GM21390 (cell line): ENCODE results near the gene LRRC26.

ENCODE experiments used
- ATAC-seq: cut with Tn5 transposase; IDR thresholded peaks from one replicate; pipeline ENCODE4 v1.9.1; 2021; ENCODE audit not compliant: unreplicated experiment

LRRC26 gene

DNA sequence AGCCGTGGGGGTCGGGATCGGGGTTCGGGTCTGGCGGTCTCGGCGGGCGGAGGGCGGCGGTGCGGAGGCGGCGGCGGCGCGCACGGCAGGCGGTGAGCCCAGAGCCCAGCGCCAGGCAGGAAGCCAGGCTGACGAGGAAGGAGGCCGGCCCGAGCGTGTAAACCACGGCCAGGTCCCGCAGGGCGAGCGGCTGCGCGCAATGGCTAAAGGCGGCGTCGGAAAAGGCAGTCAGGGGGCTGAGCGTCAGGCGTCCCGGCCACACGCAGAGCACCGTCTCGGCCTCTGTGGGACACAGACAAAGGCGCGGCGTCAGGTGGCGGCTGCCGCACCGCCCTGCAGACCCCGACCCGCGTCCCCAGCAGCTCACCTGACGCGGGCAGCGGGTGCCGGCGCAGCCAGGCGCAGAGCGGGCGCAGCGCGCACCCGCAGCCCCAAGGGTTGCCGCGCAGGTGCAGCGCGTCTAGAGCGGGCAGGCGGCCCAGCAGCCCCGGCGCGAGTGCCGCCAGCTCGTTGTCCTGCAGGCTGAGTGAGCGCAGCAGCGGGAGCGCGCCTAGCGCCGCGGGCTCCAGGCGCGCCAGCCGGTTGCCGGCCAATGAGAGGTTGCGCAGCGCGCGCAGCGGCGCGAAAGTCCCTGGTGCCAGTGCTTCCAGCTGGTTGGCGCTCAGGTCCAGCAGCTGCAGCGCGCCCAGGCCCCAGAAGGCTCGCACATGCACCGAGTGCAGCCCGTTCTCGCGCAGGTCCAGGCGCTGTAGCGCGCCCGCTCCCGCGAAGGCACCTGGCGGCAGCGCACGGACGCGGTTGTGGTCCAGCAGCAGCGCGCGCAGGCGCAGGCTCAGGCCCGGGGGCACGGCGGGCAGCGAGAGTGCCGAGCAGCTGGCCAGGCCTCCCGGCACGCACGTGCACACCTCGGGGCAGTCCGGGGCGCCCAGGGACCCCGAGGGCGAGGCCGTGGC lies 671 bp downstream of the LRRC26 start:
- no peak for ATAC-seq

DNA sequence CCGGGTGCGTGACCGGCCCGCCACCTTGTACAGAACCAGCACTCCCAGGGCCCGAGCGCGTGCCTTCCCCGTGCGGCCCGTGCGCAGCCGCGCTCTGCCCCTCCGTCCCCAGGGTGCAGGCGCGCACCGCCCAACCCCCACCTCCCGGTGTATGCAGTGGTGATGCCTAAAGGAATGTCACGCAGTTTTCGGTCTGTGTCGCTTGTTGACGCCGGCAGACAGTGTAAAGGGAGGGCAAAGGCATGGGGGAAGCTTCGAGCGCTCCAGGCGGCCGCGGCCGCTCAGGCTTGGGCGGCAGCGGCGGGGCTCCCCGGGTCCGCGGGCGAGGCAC lies 1.3 kb downstream of the LRRC26 start:
- no peak for ATAC-seq

DNA sequence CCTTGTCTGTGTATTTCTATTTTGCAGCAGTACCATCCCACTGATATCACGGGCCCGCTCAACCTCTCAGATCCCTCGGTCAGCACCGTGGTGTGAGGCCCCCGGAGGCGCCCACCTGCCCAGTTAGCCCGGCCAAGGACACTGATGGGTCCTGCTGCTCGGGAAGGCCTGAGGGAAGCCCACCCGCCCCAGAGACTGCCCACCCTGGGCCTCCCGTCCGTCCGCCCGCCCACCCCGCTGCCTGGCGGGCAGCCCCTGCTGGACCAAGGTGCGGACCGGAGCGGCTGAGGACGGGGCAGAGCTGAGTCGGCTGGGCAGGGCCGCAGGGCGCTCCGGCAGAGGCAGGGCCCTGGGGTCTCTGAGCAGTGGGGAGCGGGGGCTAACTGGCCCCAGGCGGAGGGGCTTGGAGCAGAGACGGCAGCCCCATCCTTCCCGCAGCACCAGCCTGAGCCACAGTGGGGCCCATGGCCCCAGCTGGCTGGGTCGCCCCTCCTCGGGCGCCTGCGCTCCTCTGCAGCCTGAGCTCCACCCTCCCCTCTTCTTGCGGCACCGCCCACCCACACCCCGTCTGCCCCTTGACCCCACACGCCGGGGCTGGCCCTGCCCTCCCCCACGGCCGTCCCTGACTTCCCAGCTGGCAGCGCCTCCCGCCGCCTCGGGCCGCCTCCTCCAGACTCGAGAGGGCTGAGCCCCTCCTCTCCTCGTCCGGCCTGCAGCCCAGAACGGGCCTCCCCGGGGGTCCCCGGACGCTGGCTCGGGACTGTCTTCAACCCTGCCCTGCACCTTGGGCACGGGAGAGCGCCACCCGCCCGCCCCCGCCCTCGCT lies 1.9 kb downstream of the LRRC26 start:
- ATAC-seq: no peak

DNA sequence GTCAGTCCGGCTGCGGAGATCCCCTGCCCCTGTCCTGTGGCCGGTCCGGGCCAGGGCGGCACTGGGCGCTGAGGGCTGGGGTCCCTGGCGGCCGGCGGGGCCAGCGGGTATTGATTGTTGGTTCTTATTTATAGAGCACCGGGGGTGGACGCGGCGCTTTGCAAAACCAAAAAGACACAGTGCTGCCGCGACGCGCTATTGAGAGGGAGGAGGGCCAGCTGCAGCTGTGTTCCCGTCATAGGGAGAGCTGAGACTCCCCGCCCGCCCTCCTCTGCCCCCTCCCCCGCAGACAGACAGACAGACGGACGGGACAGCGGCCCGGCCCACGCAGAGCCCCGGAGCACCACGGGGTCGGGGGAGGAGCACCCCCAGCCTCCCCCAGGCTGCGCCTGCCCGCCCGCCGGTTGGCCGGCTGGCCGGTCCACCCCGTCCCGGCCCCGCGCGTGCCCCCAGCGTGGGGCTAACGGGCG lies 2.5 kb downstream of the LRRC26 start:
- no peak for ATAC-seq

DNA sequence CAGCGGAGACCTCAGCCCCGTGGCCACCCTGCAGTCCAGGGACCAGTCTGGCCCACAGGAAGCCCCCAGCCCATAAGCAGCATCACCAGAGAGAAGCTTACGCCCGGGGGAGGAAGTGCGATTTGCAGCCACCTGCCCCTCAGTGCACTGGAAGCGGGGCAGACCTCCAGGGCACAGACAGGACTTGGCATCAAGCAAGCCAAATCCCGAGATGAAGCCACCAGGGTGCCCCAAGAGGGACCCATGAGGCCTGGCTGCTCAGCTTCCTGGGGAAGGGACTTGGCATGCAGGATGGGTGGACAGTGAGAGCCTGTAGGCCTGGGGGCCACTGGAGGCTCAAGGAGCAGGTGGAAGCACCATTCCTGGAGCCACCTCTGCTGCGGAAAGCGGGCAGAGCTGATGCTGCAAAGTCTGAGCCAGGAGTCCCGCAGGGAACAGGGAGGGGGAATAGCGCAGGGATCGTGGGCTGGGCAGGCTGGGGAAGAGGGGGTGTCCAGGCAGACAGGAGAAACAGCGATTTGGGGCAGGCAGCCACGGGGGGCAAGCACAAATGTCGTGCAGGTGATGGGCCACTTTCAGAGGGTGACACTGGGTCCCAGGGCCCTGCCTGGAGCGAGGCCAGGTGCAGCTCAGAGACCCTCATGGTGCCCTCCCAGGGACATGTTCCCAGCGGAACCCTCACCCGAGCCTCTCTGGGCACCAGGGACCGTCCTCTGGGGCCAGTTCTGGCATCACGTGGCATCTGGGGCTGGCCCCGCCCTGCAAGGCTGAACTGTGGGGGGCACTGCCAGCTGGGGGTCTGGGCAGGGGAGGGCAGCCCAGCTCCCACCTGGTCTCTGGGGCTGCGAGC lies 3.2 kb downstream of the LRRC26 start:
- no peak for ATAC-seq

DNA sequence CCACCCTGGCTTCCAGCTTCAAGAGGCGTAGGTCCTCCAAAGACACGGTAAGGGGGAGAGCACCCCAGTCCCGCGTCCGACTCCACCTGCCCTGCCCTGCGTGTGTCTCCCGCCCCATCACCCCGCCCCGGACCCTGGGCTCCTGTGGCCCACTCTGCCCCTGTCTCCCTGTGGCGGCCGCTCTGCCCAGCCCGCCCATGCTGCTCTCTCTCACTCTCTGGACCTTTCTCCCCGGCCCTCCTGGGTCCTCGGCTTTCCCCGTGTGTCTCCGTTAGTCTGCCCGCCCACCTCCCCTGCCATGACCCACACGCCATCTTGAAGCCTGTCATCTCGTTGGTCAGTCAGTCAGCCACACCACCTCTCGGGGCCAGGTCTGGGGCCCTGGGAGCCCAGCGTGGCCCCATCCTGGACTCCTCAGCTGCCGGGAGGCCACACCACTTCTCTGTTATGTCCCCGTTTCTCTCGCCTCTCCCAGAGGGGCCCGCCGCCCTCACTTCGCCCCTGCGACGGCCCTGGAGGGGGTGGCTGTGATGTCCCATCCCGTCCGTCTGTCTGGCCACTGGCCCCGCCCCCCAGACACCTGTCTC lies 4.5 kb downstream of the LRRC26 start:
- no peak for ATAC-seq

DNA sequence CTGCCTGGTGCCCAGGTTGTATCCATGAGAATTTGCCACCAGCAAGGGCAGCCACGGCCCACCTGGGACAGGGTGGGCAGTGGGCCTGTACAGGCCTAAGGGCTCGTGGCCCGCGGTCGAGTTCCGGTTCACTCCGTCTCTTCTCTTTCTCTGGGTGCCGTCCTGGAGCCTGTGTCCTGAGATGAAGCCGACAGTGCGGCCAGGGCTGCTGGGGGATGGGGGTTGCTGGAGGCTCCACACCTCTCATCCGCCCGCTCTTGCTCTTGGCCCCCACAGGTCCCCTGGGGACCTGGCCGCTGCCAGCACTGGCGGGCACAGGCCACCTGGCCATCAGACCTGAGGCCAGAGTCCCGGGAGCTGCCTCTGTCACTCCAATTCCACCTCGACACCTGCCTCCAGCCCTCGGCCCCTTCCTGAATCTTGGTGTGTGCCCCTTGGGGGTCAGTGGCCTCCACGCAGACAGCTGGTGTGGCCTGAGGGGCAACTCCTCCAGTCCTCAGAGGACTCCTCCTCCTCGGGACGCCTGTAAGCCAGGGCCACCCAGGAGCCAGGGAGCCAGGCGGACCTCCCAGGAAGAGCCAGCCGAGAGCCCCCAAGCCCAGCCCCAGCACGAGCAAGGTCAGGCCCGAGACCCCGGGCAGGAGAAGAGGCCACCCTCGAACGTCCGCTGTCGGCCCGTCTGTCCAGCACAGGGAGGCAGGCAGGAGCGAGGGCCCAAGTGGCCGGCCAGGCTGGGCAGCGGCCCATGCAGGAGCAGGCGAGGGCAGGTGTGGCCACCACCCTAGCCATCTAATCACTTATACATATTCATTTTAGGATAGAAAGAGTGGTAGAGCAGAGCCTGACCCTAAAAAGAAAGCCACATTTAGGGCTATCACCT lies 5.2 kb downstream of the LRRC26 start:
- no peak for ATAC-seq

DNA sequence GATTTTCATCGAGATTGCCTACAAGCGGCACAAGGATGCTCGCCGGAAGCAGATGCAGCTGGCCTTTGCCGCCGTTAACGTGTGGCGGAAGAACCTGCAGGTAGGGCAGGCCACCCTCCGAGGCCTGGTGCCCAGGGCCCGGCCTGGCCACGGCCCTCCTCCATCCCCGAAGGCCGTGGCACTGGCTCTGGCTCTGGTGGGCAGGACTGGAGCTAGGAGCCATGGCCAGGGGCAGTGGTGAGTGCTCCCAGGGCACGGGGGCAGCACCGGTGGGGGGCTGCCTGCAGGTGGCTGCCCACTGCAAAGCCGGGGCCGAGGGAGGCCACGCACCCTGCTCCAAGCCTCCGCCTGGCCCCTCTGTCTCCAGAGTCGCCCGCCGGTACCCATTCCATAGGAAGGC lies 6.0 kb downstream of the LRRC26 start:
- no peak for ATAC-seq

DNA sequence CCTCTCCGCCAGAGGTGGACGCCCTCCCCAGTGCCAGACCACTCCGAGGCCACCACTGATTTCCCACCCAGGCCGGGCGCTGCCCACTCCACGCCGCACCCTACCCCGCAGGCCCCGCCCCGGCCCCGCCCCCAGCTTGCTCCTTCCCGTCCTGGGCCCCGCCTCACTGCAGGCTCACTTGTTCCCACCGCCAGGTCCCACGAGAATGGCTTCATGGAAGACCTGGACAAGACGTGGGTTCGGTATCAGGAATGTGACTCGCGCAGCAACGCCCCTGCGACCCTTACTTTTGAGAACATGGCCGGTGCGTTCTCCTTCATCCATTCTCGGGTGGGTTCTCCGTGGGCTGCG lies 6.5 kb downstream of the LRRC26 start:
- no peak for ATAC-seq

DNA sequence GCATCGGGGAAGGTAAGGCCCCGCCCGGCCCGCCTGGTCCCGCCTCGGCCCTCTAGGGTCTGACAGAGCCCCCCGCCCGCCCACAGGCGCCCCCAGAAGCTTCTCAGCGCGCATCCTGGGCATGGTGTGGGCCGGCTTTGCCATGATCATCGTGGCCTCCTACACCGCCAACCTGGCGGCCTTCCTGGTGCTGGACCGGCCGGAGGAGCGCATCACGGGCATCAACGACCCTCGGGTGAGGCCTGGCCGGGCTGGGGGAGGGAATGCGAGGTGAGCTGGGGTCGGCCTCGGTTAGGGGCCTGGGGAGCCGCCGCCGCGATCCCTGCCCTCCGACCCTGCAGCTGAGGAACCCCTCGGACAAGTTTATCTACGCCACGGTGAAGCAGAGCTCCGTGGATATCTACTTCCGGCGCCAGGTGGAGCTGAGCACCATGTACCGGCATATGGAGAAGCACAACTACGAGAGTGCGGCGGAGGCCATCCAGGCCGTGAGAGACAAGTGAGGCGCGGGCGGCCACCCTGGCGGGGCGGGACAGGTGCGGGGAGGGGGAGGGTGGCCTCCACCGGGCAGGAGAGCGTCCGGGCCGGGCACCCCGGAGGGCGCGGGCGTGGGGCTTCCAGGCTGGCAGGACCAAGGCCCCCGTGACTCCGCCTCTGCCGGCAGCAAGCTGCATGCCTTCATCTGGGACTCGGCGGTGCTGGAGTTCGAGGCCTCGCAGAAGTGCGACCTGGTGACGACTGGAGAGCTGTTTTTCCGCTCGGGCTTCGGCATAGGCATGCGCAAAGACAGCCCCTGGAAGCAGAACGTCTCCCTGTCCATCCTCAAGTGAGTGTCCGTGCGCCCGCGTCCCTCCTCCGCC lies 7.1 kb downstream of the LRRC26 start:
- ATAC-seq: no peak

DNA sequence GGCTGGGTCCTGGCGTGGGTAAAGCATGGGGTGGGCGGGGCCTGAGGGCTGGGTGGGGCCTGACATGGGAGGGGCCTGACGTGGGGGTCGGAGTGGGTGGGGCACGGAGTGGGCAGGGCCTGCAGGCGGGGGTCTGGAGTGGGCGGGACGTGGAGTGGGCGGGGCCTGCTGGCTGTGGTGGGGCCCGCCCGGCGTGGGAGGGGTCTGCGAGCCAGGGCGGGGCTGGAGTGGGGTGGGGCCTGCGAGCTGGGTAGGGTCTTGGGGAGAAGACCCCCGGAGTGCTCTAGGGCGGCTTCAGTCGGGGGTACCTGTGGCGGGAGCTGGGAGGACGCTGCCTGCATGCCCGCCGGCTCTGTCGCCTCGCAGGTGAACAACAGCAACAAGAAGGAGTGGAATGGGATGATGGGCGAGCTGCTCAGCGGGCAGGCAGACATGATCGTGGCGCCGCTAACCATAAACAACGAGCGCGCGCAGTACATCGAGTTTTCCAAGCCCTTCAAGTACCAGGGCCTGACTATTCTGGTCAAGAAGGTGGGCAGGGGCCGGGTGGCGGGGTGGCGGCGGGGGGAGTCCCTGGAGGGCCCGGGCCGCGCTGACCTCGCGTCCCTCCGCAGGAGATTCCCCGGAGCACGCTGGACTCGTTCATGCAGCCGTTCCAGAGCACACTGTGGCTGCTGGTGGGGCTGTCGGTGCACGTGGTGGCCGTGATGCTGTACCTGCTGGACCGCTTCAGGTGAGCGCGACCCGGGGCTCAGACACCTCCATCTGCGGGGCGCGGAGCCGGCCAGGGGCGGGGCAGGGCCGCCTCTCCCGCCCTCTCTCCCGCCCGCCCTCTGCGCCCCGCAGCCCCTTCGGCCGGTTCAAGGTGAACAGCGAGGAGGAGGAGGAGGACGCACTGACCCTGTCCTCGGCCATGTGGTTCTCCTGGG lies 8.0 kb downstream of the LRRC26 start:
- no peak for ATAC-seq

DNA sequence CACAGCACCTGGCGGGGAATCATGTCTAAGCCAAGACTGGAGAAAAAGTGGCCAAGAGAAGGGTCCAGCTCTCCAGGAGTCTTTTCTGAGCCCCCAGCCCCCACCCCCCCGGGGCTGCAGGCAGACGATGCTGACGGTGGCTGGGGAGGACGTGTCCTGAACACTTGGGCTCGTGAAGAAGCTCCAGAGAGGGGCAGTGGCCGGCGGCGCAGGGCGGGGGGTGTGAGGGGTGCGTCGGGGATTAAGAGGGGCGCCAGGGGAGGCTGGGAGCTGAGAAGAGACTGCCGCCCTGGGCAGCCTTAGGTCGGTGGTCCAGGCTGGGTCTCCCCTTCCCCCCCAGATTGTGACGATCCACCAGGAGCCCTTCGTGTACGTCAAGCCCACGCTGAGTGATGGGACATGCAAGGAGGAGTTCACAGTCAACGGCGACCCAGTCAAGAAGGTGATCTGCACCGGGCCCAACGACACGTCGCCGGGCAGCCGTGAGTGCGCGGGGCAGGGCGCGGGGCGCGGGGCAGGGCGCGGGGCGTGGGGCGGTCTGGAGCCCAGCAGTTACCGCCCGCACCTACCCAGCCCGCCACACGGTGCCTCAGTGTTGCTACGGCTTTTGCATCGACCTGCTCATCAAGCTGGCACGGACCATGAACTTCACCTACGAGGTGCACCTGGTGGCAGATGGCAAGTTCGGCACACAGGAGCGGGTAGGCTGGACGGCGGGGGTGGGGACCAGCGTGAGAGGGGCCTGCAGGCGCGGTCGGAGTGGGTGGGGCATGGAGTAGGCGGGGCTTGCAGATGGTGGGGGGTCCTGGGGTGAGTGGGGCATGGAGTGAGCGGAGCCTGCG lies 8.9 kb downstream of the LRRC26 start:
- ATAC-seq: no peak

DNA sequence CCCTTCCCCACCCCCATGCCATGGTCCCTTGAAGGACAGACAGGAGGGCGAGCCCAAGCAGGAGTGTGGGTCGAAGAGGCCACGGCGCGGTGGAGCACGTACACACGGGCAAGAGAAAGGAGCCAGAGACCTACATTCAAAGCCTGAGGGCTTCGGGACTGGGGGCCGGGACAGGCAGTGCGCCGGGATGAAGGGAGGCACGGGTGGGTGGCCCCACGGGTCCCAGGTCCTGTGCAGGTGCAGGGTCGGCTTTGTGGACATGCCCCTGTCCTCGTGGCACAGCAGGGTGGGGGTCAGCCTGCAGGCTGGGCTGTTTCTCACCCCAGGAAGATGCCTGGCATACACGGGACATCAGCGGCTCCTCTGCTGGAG lies 9.8 kb downstream of the LRRC26 start:
- no peak for ATAC-seq

DNA sequence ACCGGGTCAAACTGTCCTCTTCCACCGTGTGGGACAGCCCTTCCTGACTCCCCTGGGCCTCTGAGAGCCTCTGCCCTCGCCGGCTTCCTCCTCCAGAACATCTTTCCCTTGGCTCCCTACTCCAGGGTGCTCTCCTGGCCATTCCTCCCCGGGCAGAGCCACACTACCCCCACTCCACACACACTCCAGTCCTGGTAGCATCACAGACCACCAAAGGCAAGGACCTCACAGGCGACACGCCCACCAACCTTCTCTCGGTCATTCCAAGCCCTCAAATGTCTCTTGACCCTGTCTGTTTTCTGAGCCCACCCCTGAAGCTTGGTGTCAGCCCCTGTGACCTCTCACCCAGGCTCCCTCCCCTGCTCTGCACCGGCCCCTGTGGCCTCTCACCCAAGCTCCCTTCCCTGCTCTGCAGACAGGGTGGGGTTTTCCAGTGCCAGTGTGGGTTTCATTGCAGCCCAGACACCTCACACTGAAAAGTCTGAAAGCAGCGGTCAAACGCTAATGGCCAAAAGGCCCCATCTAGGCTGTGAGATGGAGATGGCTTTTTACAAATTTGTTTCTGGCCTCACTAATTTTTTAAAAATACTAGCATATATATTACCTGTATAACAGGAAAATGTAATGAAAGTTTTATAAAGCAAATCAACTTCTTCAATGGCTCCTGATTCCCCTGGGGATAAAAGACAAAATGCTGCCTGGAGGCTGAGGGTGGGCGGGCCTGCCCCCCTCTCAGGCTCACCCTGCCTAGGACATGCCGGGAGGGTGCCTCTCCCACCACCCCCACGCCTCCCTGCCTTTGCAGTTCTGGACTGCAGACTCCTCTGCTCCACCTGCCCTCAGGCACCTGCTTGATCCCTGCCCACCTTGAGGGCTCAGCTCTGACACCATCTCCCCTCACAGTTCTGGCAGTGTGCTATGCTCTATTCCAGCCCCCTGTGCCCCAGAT lies 10.5 kb downstream of the LRRC26 start:
- no peak for ATAC-seq

DNA sequence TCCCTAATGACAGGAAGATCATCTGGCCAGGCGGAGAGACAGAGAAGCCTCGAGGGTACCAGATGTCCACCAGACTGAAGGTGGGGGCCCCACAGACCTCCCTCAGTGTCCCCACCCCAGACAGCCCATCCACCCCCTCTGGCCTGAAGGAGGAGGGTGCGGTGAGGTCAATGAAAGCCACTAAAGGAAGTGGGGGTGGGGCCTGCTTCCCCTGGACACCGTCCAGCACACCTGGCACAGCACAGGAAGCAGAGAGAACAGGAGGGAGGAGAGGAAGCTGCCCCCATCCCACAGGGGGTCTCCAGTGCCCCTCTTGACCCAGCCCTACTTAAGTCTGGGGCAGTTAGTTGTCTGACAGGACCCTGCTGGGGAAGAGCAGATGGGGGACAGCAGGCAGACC lies 11.2 kb downstream of the LRRC26 start:
- ATAC-seq: no peak
